ENCODE data around the gene GAL. TPM values are rescaled to one million over a fixed set of nuclear protein-coding genes. Genes with fewer than 3 reads are reported as not detected.

Gene GAL
- total RNA-seq, 1 donor from 2014 or later: 0.38 TPM

GRCh38 chr11:68709062-68709461, 24.7 kb downstream of the GAL start:
- no peaks in the 10 kb centered on the region for H3K36me3 Mint-ChIP-seq
- no peak for TF ChIP-seq CTCF (IDR thresholded peaks at IDR 0.05; ENCODE audit: unreplicated experiment)
- H3K4me3 Mint-ChIP-seq: no peak overlapping the region
- peaks cover 12% of the 10 kb centered on the region for H3K27me3 Mint-ChIP-seq (ENCODE audit: low read depth)
- peaks cover 13% of the 10 kb centered on the region for H3K4me1 Mint-ChIP-seq
- no peaks in the 10 kb centered on the region for H3K9me3 Mint-ChIP-seq
- DNase-seq (ENCODE audit: low spot score in 2 of 2, unreplicated experiment in 2 of 2): no peak
- no peak overlapping the region for H3K27ac Mint-ChIP-seq

GRCh38 chr11:68710409-68710808, 26.1 kb downstream of the GAL start:
- peaks cover 5% of the 10 kb centered on the region for H3K27me3 Mint-ChIP-seq (ENCODE audit: low read depth)
- no peak overlapping the region for H3K27ac Mint-ChIP-seq
- H3K36me3 Mint-ChIP-seq: no peaks in the 10 kb centered on the region
- H3K4me3 Mint-ChIP-seq: no peak overlapping the region
- peaks cover 13% of the 10 kb centered on the region for H3K4me1 Mint-ChIP-seq
- TF ChIP-seq CTCF (IDR thresholded peaks at IDR 0.05; ENCODE audit: unreplicated experiment): no peak
- H3K9me3 Mint-ChIP-seq: no peaks in the 10 kb centered on the region
- no peak for DNase-seq (ENCODE audit: low spot score in 2 of 2, unreplicated experiment in 2 of 2)

- TF ChIP-seq CTCF (IDR thresholded peaks at IDR 0.05; ENCODE audit: unreplicated experiment): no peak
- Mint-ChIP-seq H3K4me1 (peaks cover 13% of the 10 kb centered on the region), H3K9me3 (no peaks in the 10 kb centered on the region), H3K27me3 (ENCODE audit: low read depth) (peaks cover 4% of the 10 kb centered on the region), H3K4me3 (no peak overlapping the region), H3K27ac (no peak overlapping the region), H3K36me3 (no peaks in the 10 kb centered on the region)
- DNase-seq (ENCODE audit: low spot score in 2 of 2, unreplicated experiment in 2 of 2): no peak
Observed at GRCh38 chr11:68711114-68711513, 26.8 kb downstream of the GAL start.

GRCh38 chr11:68714060-68714856, 29.9 kb downstream of the GAL start:
- no peak overlapping the region for H3K4me3 Mint-ChIP-seq
- H3K27me3 Mint-ChIP-seq (ENCODE audit: low read depth): peaks cover 4% of the 10 kb centered on the region
- H3K4me1 Mint-ChIP-seq: peaks cover 2% of the 10 kb centered on the region
- no peak for TF ChIP-seq CTCF (IDR thresholded peaks at IDR 0.05; ENCODE audit: unreplicated experiment)
- DNase-seq (ENCODE audit: low spot score in 2 of 2, unreplicated experiment in 2 of 2): no peak
- H3K9me3 Mint-ChIP-seq: peaks cover 6% of the 10 kb centered on the region
- H3K27ac Mint-ChIP-seq: no peak overlapping the region
- H3K36me3 Mint-ChIP-seq: peaks cover 4% of the 10 kb centered on the region

GRCh38 chr11:68715456-68716122, 31.2 kb downstream of the GAL start:
- no peak for TF ChIP-seq CTCF (IDR thresholded peaks at IDR 0.05; ENCODE audit: unreplicated experiment)
- Mint-ChIP-seq H3K9me3 (peaks cover 20% of the 10 kb centered on the region), H3K36me3 (peaks cover 10% of the 10 kb centered on the region), H3K4me3 (no peak overlapping the region), H3K4me1 (no peaks in the 10 kb centered on the region), H3K27me3 (ENCODE audit: low read depth) (peaks cover 4% of the 10 kb centered on the region), H3K27ac (no peak overlapping the region)
- no peak for DNase-seq (ENCODE audit: low spot score in 2 of 2, unreplicated experiment in 2 of 2)

All from mesothelial cell of epicardium (in vitro differentiated cells).